ENCODE results near the gene PDCD5. TPM values are rescaled to one million over a fixed set of nuclear protein-coding genes. Genes with fewer than 3 reads are reported as not detected.

PDCD5 gene
- total RNA-seq, 1 donor from 2014 or later: 77.1 TPM

- Mint-ChIP-seq H3K9me3 (ENCODE audit: unreplicated experiment) (no peaks in the 10 kb centered on the region), H3K27ac (ENCODE audit: unreplicated experiment) (no peak overlapping the region), H3K4me3 (ENCODE audit: unreplicated experiment) (no peak overlapping the region), H3K4me1 (ENCODE audit: unreplicated experiment) (peaks cover 5% of the 10 kb centered on the region), H3K36me3 (ENCODE audit: low read depth, unreplicated experiment) (peaks cover 28% of the 10 kb centered on the region), H3K27me3 (ENCODE audit: unreplicated experiment) (no peaks in the 10 kb centered on the region)
- DNase-seq (ENCODE audit: low spot score): no peak
- no peak for TF ChIP-seq CTCF (IDR thresholded peaks at IDR 0.05; ENCODE audit: unreplicated experiment)
Observed at GRCh38 chr19:32598022-32598421, 17.0 kb downstream of the PDCD5 start.

- Mint-ChIP-seq H3K4me3 (ENCODE audit: unreplicated experiment) (no peak overlapping the region), H3K9me3 (ENCODE audit: unreplicated experiment) (no peaks in the 10 kb centered on the region), H3K36me3 (ENCODE audit: low read depth, unreplicated experiment) (peaks cover 17% of the 10 kb centered on the region), H3K27me3 (ENCODE audit: unreplicated experiment) (peaks cover 4% of the 10 kb centered on the region), H3K27ac (ENCODE audit: unreplicated experiment) (no peak overlapping the region), H3K4me1 (ENCODE audit: unreplicated experiment) (peaks cover 5% of the 10 kb centered on the region)
- no peak for DNase-seq (ENCODE audit: low spot score)
- no peak for TF ChIP-seq CTCF (IDR thresholded peaks at IDR 0.05; ENCODE audit: unreplicated experiment)
Observed at GRCh38 chr19:32599258-32599657, 18.3 kb downstream of the PDCD5 start.

GRCh38 chr19:32599736-32600157 is 18.8 kb downstream of the PDCD5 start:
- no peaks in the 10 kb centered on the region for H3K9me3 Mint-ChIP-seq (ENCODE audit: unreplicated experiment)
- peaks cover 15% of the 10 kb centered on the region for H3K36me3 Mint-ChIP-seq (ENCODE audit: low read depth, unreplicated experiment)
- peaks cover 5% of the 10 kb centered on the region for H3K4me1 Mint-ChIP-seq (ENCODE audit: unreplicated experiment)
- H3K27ac Mint-ChIP-seq (ENCODE audit: unreplicated experiment): no peak overlapping the region
- peak; percentile 99 for TF ChIP-seq CTCF (IDR thresholded peaks at IDR 0.05; ENCODE audit: unreplicated experiment)
- DNase-seq (ENCODE audit: low spot score): peak; percentile 49
- H3K27me3 Mint-ChIP-seq (ENCODE audit: unreplicated experiment): peaks cover 4% of the 10 kb centered on the region
- H3K4me3 Mint-ChIP-seq (ENCODE audit: unreplicated experiment): no peak overlapping the region

- no peaks in the 10 kb centered on the region for H3K4me1 Mint-ChIP-seq (ENCODE audit: unreplicated experiment)
- no peak for TF ChIP-seq CTCF (IDR thresholded peaks at IDR 0.05; ENCODE audit: unreplicated experiment)
- no peak overlapping the region for H3K27ac Mint-ChIP-seq (ENCODE audit: unreplicated experiment)
- H3K9me3 Mint-ChIP-seq (ENCODE audit: unreplicated experiment): no peaks in the 10 kb centered on the region
- no peak overlapping the region for H3K4me3 Mint-ChIP-seq (ENCODE audit: unreplicated experiment)
- peaks cover 6% of the 10 kb centered on the region for H3K27me3 Mint-ChIP-seq (ENCODE audit: unreplicated experiment)
- DNase-seq (ENCODE audit: low spot score): no peak
- peaks cover 10% of the 10 kb centered on the region for H3K36me3 Mint-ChIP-seq (ENCODE audit: low read depth, unreplicated experiment)
Observed at GRCh38 chr19:32603961-32604360, 23.0 kb downstream of the PDCD5 start.

GRCh38 chr19:32605544-32605943 is 24.6 kb downstream of the PDCD5 start:
- no peak for DNase-seq (ENCODE audit: low spot score)
- Mint-ChIP-seq H3K4me1 (ENCODE audit: unreplicated experiment) (no peaks in the 10 kb centered on the region), H3K9me3 (ENCODE audit: unreplicated experiment) (no peaks in the 10 kb centered on the region), H3K4me3 (ENCODE audit: unreplicated experiment) (no peak overlapping the region), H3K27me3 (ENCODE audit: unreplicated experiment) (peaks cover 6% of the 10 kb centered on the region), H3K27ac (ENCODE audit: unreplicated experiment) (no peak overlapping the region), H3K36me3 (ENCODE audit: low read depth, unreplicated experiment) (peaks cover 10% of the 10 kb centered on the region)
- no peak for TF ChIP-seq CTCF (IDR thresholded peaks at IDR 0.05; ENCODE audit: unreplicated experiment)
